Stimulated activated CD8-positive, alpha-beta memory T cell treated with anti-CD3 and anti-CD28 coated beads, Interleukin-15, amount 100 ng/mL, for 48 hours (primary cell): ENCODE data around the gene PDCL2.

Experiments
- DNase-seq, 2 donors: peaks; one replicate each; pipeline ENCODE4 v3.0.0-alpha.2; 2020; ENCODE audit warnings: low read depth in 2 of 2

Gene PDCL2

DNA sequence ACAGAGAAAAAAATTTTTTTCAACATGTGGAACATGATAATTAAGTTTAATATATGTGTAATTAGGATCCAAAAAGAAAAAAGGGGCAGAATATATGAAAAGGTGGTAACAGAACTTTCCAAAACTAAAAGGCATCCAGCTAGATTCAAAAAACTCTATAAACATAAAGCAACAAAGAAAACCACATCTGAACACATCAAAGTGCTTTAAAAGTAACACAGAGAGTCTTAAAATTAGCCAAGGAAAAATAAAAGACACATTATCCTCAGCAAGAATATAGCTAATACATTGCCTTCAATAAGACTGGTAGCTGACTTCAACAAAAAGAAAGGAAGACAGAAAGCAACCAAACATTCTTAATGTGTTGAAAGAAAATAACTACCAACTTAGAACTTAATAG, 53.5 kb downstream of the PDCL2 start:
- DNase-seq, result no peak

DNA sequence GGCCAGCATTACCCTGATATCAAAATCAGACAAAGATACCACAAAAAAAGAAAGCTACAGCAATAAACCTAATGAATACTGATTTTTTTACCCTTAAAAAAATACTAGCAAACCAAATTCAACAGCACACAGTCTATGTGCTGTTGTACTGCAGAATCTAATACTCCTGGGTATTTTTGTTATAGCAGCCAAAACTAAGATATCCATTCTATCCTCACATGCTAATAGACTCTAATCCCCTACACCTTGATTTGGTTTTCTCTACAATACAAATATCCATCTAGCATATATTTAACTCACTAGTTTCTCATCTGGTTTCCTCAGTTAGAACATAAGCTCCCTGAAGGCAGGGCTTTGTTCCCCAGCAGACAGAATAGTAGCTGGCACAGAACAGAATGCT, 57.7 kb downstream of the PDCL2 start:
- no peak for DNase-seq

DNA sequence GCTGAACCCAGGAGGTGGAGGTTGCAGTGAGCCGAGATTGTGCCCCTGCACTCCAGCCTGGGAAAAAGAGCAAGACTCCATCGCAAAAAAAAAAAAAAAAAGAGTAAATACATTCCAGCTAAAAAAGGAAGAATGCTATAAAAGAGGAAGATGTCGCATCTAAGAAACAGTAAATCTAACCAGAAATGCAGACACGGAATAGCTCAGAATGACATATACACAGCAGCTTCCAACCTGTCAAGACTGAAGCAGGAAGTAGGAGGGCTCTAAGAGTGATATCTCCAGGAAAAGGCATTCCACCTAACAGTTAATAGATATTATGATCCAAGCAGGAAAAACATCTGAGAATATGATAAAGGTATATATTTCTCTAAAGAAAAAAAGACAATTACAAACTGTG, 61.4 kb downstream of the PDCL2 start:
- DNase-seq, result no peak

DNA sequence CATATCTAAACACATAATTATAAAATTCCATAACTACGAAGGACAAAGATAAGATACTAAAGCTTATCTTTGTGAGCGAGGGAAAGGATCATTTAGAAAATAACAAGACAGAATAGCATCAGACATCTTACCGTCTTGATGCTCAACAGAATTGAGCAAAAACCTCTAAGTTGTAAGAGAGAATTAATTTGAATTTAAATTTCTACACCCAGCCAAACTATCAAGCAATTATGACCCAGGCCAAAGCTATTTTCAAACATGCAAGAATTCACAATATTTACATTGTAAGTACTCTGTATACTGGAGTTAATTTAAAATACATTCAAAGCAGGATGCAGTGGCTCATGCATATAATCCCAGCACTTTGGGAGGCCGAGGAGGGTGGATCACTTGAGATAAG, 61.9 kb downstream of the PDCL2 start:
- no peak for DNase-seq

DNA sequence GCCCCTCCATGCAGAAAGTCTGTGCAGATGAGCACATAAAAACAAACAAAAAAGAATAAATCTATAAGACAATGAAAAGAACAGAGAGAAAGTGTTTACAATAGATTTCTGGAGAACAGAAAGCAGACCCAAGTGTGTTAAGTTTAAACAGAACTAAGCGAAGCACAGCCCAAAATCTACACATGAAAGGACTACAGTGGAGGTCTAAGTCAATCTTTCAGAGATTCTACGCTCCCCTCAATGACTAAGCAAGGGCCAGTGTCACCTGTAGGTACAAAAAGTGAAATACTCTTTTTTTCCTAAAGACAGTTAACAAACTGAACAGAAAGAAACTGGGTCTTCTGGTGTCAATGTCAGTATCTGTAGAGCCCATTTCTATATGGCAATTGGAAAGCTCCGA, 63.6 kb downstream of the PDCL2 start:
- no peak for DNase-seq

DNA sequence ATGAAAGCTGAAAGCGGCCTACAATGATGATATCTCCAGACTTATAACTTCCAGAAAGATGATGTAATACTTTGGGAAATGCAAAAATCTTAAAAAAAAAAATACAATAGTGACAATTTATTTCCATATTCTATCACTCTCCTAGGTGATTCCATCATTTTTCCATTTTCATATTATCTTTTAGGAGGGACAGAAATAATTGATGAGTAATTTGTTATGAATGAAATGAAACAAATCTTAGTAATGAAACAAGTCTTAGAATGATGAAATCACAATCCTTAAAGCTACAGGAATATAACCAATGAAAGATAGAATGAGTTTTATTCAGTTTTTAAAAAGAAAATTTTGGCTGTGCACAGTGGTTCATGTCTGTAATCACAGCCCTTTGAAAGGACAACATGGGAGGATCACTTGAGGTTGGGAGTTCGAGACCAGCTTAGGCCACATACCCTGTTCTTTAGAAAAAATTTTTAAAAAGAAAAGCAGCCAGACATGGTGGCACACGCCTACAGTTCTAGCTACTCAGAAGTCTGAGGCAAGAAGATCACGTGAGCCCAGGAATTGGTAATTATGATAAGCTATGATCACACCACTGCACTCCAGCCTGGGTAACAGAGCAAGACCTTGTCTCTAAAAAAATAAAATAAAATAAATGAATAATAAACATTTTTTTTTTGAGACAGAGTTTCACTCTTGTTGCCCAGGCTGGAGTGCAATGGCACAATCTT, 67.0 kb downstream of the PDCL2 start:
- no peak for DNase-seq

DNA sequence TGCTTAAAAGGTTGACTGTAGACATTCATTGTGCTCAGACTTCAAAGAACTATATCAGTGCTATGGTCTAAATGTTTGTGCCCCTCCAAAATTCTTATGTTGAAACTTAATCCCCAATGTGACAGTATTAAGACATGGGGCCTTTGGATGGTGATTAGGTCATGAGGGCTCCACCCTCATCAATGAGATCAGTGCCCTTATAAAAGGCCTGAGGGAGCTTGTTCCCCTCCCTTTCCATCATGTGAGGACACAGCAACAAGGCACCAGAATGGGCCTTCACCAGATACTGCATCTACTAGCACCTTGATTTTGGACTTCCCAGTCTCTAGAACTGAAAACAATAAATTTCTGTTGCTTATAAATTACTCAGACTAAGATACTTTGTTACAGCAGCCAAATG, 73.6 kb downstream of the PDCL2 start:
- no peak for DNase-seq

DNA sequence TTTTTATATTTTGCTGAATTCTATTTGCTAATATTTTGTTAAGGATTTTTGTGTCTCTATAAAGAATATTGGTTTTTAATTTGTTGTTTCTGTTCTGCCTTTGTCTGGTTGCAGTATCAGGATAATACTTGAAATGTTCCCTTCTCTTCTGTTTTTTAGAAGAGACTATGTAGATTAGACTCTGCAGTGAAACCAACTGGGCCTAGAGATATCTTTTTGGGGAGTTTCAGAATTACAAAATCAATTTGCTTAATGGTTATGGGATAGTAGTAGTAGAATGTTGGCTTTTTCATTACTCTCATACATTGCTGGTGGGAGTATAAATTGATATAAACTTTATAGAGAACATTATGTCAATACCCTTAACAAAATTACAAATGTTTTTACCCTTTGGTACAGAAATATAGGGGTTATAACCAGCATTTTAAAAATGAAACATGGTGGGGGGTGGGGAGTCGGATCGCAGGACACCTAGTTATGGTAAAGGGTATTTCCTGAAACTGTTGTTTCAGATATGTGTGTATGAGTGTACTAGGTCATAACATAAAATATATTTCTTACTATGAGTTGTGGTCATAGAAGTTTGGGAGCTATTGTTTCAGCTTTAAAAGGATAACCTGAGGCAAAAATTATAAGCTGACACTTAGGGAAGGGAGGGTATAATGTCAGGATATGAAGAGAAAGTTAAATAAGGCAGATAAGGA, 74.4 kb downstream of the PDCL2 start:
- DNase-seq, result no peak

DNA sequence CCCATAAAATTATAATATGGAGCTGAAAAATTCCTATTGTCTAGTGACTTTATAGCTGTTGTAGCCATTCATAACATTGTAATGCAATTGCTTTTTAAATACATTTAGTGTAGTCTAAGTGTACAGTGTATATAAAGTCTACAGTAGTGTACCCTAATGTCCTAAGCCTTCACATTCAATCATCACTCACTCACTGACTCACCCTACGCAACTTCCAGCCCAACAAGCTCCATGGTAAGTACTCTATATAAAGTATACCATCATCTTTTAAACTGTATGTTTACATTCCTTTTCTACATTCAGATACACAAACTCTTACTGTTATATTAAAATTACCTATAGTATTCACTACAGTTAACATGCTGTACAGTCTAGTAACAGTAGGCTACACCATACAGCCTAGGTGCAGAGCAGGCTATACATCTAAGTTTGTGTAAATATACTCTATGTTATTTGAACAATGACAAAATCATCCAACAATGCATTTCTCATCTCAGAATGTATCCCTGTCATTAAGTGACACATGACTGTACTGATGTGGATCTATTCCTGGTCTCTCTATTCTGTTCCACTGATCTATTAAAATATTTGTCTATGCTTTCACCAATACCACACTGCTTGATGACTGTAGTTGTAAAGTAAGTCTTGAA, 79.0 kb downstream of the PDCL2 start:
- no peak for DNase-seq

DNA sequence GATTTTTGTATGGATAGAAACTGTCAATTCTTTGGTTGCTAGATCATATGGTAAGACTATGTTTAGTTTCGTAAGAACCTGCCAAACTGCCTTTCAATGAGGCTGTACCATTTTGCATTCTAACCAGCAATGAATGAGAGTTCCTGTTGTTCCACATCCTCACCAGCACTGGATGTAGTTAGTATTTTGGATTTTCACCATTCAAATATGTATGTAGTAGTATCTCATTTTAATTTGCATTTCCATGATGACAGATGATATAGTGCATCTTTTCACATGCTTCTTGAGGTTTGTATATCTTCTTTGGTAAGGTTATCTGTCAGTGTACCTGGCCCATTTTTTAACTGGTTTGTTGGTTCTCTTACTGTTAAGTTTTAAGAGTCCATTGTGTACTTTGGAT, 80.0 kb downstream of the PDCL2 start:
- DNase-seq, result no peak

DNA sequence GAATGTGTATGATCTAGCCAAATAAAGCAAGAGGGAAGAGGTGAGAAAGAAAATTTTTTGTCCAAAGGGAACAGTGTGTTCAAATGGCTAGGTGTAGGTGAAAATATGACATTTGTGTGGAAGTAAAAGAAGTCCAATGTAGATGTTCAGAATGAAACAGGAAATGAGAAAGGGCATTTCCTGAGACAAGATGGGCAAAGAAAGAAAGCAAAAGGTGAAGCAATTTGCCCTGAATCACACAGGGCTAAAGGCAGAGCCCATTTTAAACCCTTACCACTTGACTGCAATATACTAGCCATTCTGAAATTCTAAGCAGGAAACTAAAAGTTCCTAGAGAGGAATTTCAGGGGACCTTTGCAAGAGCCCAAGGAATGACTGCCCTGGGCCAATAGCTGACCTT, 81.4 kb downstream of the PDCL2 start:
- DNase-seq, result no peak

DNA sequence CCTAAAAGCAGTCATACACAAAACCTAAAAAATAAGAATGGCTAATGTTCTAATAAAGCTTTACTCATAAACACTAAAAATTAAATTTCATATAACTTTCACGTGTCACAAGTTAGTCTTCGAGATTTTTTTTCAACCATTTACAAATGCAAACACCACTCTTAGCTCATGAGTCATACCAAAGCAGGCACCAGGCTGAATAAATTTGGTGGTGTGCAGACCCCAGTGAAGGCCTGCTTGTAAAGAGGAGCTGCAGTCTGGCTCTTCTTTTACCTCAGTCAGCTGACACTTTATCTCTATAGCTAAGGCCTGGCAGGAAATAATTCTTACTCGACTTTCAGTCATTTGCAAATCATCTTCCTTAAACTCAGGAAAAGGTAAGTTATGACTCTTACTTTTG, 82.8 kb downstream of the PDCL2 start:
- DNase-seq, result no peak

DNA sequence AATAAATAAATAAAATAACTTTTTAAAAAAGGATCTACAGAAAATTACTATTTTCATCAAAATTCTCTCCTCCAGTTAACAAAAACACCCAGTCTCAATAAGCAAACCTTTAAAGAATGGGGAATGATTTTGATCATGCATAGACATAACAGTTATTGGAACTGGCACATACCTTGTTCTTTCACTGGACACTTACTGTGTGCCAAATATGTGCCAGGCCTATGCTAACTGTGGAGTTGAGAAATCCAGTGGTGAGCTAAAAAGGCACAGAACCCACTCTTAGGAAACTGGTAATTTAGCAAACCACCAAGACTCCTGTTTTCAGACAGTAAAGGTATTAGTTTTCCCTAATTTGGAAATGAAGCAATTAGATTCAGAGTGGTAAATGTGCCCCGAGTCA, 84.4 kb downstream of the PDCL2 start:
- no peak for DNase-seq
